HUDEP-2 (cell line): ENCODE measurements around the gene SNAPIN.

ENCODE experiments used
- DNase-seq, 76 experiments: peaks; one replicate each; lab custom pipeline; 2025; ENCODE audit not compliant: unreplicated experiment in 76 of 76; lab: John Stamatoyannopoulos, UW

Gene SNAPIN

DNA sequence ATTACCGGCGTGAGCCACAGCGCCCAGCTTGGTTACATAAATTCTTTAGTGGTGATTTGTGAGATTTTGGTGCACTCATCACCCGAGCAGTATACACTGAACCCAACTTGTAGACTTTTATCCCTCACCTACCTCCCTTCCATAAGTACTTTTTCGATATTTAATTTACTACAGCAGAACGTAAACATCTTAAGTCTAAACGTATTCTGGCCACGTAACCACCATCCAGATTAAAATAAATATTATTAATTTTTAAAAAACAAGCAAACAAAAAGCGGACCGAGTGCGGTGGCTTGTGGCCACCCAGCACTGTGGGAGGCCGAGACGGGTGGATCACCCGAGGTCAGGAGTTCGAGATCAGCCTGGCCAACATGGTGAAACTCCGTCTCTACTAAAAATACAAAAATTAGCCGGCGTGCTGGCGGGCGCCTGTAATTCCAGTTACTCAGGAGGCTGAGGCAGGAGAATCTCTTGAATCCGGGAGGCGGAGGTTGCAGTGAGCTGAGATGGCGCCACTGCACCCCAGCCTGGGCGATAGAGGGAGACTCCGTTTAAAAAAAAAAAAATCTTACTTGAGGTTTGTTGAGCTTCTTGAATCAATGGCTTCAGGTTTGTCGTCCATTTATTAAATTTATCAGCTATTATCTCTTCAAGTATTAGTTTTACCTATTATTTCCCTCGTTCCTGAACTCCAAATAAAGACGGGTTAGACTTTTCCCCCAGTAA lies 13.3 kb downstream of the SNAPIN start:
- DNase-seq = peak in 56 of 76 experiments; percentile 13 to 77 (median 44)

DNA sequence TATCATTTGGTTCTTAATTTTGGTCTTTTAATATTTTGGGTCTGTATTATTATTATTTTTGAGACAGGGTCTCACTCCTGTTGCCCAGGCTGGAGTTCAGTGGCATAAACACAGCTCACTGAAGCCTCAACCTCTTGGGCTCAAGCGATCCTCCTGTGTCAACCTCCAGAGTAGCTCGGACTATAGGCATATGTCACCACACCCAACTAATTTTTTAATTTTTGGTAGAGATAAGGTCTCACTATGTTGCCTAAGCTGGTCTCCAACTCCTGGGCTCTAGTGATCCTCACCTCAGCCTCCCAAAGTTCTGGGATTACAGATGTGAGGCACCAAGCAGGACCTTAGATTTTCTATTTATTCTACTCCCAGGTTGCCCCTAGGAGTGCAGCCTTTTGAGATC lies 15.0 kb downstream of the SNAPIN start:
- no peak for DNase-seq

GRCh38 chr1:153677718-153678518 lies 19.4 kb downstream of the SNAPIN start:
- peak in 23 of 76 experiments; percentile 3 to 40 (median 27) for DNase-seq

DNA sequence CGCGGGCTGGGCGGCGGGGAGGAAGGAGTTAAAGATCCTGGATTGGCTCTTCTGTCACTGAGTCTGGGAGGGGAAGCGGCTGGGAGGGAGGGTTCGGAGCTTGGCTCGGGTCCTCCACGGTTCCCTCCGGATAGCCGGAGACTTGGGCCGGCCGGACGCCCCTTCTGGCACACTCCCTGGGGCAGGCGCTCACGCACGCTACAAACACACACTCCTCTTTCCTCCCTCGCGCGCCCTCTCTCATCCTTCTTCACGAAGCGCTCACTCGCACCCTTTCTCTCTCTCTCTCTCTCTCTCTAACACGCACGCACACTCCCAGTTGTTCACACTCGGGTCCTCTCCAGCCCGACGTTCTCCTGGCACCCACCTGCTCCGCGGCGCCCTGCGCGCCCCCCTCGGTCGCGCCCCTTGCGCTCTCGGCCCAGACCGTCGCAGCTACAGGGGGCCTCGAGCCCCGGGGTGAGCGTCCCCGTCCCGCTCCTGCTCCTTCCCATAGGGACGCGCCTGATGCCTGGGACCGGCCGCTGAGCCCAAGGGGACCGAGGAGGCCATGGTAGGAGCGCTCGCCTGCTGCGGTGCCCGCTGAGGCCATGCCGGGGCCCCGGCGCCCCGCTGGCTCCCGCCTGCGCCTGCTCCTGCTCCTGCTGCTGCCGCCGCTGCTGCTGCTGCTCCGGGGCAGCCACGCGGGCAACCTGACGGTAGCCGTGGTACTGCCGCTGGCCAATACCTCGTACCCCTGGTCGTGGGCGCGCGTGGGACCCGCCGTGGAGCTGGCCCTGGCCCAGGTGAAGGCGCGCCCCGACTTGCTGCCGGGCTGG lies 20.2 kb downstream of the SNAPIN start, which contains the start of gene NPR1:
NPR1 (plus strand) TSS at position 170 of the 818 bp plus-strand sequence; CDS start at position 591, 421 bp downstream.
- DNase-seq = peak in 8 of 76 experiments; percentile 5 to 42 (median 13)

DNA sequence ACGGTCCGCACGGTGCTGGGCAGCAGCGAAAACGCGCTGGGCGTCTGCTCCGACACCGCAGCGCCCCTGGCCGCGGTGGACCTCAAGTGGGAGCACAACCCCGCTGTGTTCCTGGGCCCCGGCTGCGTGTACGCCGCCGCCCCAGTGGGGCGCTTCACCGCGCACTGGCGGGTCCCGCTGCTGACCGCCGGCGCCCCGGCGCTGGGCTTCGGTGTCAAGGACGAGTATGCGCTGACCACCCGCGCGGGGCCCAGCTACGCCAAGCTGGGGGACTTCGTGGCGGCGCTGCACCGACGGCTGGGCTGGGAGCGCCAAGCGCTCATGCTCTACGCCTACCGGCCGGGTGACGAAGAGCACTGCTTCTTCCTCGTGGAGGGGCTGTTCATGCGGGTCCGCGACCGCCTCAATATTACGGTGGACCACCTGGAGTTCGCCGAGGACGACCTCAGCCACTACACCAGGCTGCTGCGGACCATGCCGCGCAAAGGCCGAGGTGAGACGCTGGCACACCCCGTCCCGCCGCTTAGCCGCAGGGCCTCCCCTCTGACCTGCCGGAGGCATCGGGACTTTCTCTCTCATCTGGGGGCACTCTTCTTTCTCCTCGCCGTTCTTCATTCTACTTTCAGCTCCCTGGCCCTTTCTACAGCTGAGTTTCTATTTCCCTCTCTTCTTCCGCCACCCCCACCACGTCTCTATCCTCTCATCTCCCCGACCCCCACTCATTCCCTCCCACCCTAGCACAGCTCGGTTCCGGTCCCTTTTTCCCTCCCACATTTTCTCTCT lies 21.0 kb downstream of the SNAPIN start:
- DNase-seq = no peak

- DNase-seq = no peak
Observed at GRCh38 chr1:153680120-153680403, 21.6 kb downstream of the SNAPIN start.

DNA sequence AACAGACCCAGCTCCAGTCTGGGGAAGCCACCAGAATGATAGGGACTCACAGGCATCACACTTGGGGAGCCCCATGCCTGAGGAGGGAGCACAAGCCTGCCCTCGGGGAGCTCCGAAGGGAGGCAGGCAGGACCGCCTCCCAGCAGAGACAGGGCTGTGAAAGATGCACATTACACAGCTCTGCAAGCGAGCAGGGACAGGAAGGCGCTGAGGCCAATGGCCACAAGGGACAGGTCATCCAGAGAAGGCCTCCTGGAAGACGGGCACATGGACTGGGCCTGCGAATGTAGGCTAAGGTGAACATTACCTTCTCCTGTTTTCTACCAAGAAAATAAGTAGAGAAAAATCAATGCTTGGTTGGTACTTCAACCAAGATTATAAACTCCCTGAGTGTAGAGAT lies 24.2 kb downstream of the SNAPIN start:
- no peak for DNase-seq

GRCh38 chr1:153683854-153684253 lies 25.4 kb downstream of the SNAPIN start:
- DNase-seq = no peak

GRCh38 chr1:153684892-153685291 lies 26.4 kb downstream of the SNAPIN start:
- DNase-seq = no peak

DNA sequence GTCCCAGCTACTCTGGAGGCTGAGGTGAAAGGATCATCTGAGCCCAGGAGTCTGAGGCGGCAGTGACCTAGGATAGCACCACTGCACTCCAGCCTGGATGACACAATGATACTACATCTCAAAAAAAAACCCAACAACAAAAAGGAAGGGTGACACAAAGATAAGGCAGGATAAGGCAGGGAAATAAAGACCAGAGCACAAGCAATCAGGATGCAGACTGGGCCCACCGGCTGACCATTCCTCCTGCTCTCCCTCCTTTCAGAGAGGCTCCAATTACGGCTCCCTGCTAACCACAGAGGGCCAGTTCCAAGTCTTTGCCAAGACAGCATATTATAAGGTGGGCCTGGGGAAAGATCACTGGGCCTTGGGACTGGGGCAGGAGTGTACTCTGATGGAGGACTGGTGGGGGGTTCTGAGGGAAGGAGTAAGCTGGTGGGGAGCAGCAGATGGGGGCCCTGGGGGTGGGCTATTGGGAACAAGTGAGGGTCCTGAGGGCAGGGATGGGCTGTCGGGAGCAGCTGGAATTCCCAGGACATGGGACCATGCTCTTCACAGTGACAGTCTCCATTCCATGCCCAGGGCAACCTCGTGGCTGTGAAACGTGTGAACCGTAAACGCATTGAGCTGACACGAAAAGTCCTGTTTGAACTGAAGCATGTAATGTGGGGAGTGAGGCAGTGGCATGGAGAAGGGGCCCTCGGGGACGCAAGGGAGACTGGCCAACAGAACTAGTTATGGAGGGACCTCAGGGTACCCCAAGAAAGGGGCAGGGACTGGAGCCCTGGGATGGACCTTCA lies 27.2 kb downstream of the SNAPIN start:
- no peak for DNase-seq

- DNase-seq = no peak
Observed at GRCh38 chr1:153687346-153688125, 29.0 kb downstream of the SNAPIN start.

DNA sequence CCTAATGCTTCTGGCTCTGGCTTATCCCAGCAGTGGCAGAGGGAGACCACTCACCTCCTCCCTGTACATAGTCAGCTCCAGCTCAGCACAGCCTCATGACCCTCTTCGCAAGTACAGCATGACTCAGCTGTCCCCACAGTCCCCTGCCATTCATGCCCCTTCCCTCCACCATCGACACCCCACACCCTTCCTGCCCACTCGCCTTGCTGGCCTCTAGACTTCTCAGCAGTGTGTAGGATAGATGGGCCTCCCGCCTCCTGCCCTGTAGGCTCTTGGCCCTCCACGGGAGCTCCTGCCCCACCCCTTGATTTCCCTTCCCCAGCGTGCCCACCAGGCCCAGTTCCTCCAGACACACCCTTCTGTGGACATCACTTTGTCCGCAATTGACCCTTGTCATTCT lies 29.8 kb downstream of the SNAPIN start:
- DNase-seq = no peak

DNA sequence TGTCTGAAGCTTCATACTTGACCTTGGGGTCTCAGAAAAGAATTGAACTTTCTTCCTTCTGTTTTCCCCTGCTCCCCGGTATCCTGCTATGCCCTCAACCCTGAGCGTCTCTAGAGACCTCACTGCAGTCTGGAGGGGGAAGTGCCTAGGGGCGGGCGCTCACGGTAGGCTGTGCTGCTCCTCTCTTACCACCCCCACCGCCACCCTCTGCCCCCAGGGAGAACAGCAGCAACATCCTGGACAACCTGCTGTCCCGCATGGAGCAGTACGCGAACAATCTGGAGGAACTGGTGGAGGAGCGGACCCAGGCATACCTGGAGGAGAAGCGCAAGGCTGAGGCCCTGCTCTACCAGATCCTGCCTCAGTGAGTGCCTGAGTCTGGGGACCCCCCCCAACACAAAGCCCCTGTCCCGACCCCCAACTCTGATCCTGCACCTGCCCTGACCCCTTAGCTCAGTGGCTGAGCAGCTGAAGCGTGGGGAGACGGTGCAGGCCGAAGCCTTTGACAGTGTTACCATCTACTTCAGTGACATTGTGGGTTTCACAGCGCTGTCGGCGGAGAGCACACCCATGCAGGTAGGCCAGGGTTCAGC lies 30.3 kb downstream of the SNAPIN start:
- DNase-seq = no peak

GRCh38 chr1:153693466-153693865 lies 35.0 kb downstream of the SNAPIN start:
- DNase-seq = no peak

DNA sequence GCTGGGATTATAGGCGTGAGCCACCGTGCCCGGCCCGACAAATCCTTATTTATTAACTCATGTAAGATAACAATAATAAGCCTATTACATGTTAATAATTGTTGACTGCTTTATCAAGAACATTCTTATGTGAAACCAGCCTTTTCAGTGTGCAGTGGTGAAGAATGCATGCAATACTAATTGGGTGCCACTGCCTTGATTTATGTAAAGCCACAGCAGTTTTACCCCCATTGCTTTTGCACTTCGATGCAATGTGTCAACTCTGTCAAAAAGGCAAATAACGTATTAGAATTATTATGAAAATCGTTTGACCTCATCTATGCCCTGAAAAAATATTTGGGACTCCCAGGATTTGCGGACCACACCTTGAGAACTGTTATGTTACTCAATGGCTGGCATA lies 38.2 kb downstream of the SNAPIN start:
- DNase-seq = no peak

DNA sequence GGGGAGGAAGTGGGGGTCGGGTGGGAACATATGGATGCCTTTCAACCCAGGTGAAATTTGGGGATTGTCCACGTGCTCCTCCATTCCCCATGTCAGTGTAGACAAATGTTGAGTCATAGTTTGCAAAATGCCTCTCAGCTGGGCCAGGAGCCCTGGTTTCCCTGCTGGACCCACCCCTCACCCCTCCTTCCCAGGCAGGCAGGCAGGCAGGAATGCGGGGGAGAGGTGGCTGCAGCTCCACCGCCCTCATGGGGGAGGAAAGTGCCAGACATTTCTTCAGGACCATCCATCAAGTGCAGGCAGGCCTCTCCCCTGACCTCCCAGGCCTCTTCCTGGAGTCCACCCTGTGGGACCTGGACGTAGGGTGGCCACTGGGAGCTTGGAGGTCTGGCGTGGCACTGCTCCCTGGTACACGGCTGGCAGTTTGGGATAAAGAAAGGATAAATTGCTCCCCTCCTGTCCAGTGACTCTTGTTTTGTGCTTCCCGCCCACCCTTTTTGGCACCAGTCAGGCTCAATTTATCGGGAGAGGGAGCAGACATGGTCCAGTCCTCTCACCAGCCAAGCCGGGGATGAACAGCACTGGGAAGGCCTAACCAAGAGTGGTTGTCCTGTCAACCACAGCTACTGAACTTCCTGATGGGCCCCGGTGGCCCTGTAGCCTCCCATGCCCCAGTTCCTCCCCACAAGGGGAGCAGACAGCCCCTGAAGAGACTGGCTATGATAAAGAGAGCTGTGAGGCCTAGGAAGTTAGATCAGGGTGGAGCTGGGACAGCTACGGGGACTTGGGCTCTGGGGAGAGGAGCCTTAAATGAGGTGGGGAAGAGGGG lies 38.9 kb downstream of the SNAPIN start:
- peak in 3 of 76 experiments; percentile 2 to 29 (median 8) for DNase-seq

DNA sequence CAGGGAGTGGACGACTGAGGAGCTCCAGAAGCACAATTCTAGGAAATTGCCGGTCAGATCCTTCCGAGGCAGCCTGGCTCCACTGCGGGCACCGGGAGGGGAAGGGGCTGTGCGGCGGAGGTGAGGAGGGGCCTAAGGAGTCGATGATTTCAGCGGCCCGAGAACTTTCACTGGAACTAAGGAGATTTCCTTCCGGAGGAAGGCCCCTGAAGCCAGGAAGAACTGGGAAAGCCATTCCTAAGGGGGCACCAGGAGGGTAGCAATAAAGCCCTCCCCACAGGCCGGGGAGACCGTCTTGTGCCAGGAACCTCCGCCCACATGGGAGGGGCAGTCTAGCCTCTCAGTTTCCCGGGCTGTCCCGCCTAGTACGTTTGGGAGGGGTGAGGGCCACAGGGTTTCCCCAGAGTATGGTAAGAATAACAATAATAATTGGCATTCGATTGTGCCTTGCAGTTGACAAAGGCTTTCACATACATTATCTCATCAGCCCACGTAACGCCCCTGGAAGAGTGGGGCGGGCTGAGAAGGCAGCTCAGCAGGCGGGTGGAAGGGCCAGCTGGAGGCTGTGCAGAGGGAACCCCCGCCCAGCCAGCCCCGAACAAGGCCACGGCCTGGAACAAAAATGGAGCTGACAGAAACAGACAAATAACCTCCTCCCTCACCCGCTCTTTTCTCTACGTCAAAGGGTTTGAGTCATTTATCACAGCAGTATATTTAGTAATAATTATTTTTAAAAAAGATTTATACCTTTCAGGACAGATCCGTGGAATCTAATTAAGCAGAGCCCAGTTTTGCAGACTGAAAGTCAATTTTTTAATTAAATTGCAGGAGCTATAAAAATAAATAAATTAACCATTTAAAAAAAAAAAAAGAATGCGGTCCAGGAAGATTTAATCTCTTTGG lies 39.8 kb downstream of the SNAPIN start:
- DNase-seq = peak in 41 of 76 experiments; percentile 5 to 61 (median 36)
